A549 (cell line): ENCODE data around the gene TAS2R39. TPM values are rescaled to one million over a fixed set of nuclear protein-coding genes. Genes with fewer than 3 reads are reported as not detected.

Experiments used
- ATAC-seq, 2 experiments: fragments of 200-7000 bp in 1 of 2; fragments of >200 bp in 1 of 2; cut with Nextera tagmentation in 1 of 2; cut with Tn5 transposase in 1 of 2; 3 replicates each; pipeline versions ENCODE4 v1.8.0 to v1.9.1; 2018 to 2020; ENCODE audit warnings: mild to moderate bottlenecking in 1 of 2, moderate library complexity in 1 of 2
- CTCF ChIA-PET: fragments of 300-600 bp; sonication (Branson Sonifier 250); formaldehyde crosslinking; extraction: SDS; loops from one replicate; lab custom pipeline; 2021; ENCODE audit warnings: antibody characterized with exemption, inconsistent platforms; lab: Yijun Ruan, JAX
- POLR2A ChIA-PET: fragments of 350-600 bp; formaldehyde crosslinking; extraction: SDS; loops from one replicate; lab custom pipeline; 2021; ENCODE audit warnings: antibody characterized with exemption, inconsistent platforms; lab: Yijun Ruan, JAX
- DNase-seq, 2 experiments: peaks; one replicate each; pipeline versions ENCODE4 v3.0.0 to v3.0.0-alpha.2; 2011 to 2016; ENCODE audit warnings: low read depth in 1 of 2, low spot score in 1 of 2
- FAIRE-seq: peaks from 2 replicates; lab custom pipeline; 2011; peaks lifted over from hg19 to GRCh38; lab: Jason Lieb, UNC
- H3K27ac ChIP-seq, 2 experiments: fragments of >200 bp; sonication (Bioruptor Twin); formaldehyde crosslinking; 3 replicates each; pipeline ENCODE4 v1.5.1; 2016 to 2017
- H3K4me1 ChIP-seq: fragments of >200 bp; sonication (Bioruptor Twin); formaldehyde crosslinking; 3 replicates; pipeline ENCODE4 v1.6.1; 2016
- H3K4me2 ChIP-seq: fragments of >200 bp; sonication (Bioruptor Twin); formaldehyde crosslinking; 3 replicates; pipeline ENCODE4 v1.6.1; 2016
- H3K4me3 ChIP-seq: fragments of >200 bp; sonication (Bioruptor Twin); formaldehyde crosslinking; 3 replicates; pipeline ENCODE4 v1.5.1; 2016
- H3K9me3 ChIP-seq: fragments of >200 bp; sonication (Bioruptor Twin); formaldehyde crosslinking; 3 replicates; pipeline ENCODE4 v1.6.1; 2016
- BCL3 ChIP-seq: fragments of >200 bp; sonication (Bioruptor Twin); formaldehyde crosslinking; IDR thresholded peaks from 3 replicates; pipeline ENCODE4 v1.6.1; 2016
- CBX8 ChIP-seq: fragments of 200-600 bp; sonication (generic); IDR thresholded peaks from 2 replicates; pipeline ENCODE4 v1.6.1; 2016
- EHF ChIP-seq: fragments of 250-450 bp; sonication (Bioruptor Pico); IDR thresholded peaks from 2 replicates; pipeline ENCODE4 v1.5.0; 2020; ENCODE audit warnings: mild to moderate bottlenecking
- ELK1 ChIP-seq: fragments of 150-350 bp; IDR thresholded peaks from 2 replicates; pipeline ENCODE4 v1.6.1; 2014; ENCODE audit warnings: low read depth, mild to moderate bottlenecking, low read length
- ESRRA ChIP-seq: fragments of 150-350 bp; IDR thresholded peaks from 2 replicates; pipeline ENCODE4 v1.6.1; 2014; ENCODE audit warnings: mild to moderate bottlenecking, low read length, borderline replicate concordance
- FOSB ChIP-seq: fragments of 250-450 bp; sonication (Bioruptor Pico); IDR thresholded peaks from 2 replicates; pipeline ENCODE4 v1.5.0; 2020; ENCODE audit warnings: mild to moderate bottlenecking, moderate library complexity
- GATA3 ChIP-seq: IDR thresholded peaks from 2 replicates; pipeline ENCODE4 v1.6.1; 2012; ENCODE audit warnings: borderline replicate concordance
- HDAC2 ChIP-seq: fragments of 200-600 bp; sonication (generic); IDR thresholded peaks from 2 replicates; pipeline ENCODE4 v1.6.1; 2016
- HES2 ChIP-seq: fragments of >200 bp; sonication (Bioruptor Twin); formaldehyde crosslinking; IDR thresholded peaks from 2 replicates; pipeline ENCODE4 v1.6.1; 2016
- KDM5A ChIP-seq: fragments of 200-600 bp; sonication (generic); IDR thresholded peaks from 2 replicates; pipeline ENCODE4 v1.6.1; 2016; ENCODE audit warnings: antibody characterized with exemption, mild to moderate bottlenecking
- NR3C1 ChIP-seq: fragments of >200 bp; sonication (Bioruptor Twin); formaldehyde crosslinking; IDR thresholded peaks from 3 replicates; pipeline ENCODE4 v1.6.1; 2017
- POLR2A ChIP-seq: IDR thresholded peaks from 2 replicates; pipeline ENCODE4 v1.6.1; 2012; ENCODE audit warnings: mild to moderate bottlenecking, low read length
- RAD21 ChIP-seq, 2 experiments: fragments of >200 bp in 1 of 2; sonication (Bioruptor Twin) in 1 of 2; formaldehyde crosslinking in 1 of 2; IDR thresholded peaks in 1 of 2; conservative IDR thresholded peaks in 1 of 2; 2 replicates in 1 of 2; 3 replicates in 1 of 2; pipeline ENCODE4 v1.6.1; 2012 to 2018; ENCODE audit warnings: inconsistent platforms in 1 of 2
- RARB ChIP-seq: fragments of 250-450 bp; sonication (Bioruptor Pico); IDR thresholded peaks from 2 replicates; pipeline ENCODE4 v1.8.0; 2021; ENCODE audit warnings: mild to moderate bottlenecking, moderate library complexity
- RCOR1 ChIP-seq: fragments of 150-350 bp; IDR thresholded peaks from 2 replicates; pipeline ENCODE4 v1.6.1; 2014; ENCODE audit warnings: antibody characterized with exemption, low read length, low read depth
- RFX5 ChIP-seq: fragments of 450-650 bp; IDR thresholded peaks from 2 replicates; pipeline ENCODE4 v1.7.1; 2014; ENCODE audit warnings: antibody characterized with exemption, mild to moderate bottlenecking, moderate library complexity
- SREBF2 ChIP-seq: fragments of 450-650 bp; IDR thresholded peaks from 2 replicates; pipeline ENCODE4 v1.6.1; 2014; ENCODE audit warnings: mild to moderate bottlenecking, moderate library complexity
- ZFP36 ChIP-seq: fragments of 450-650 bp; IDR thresholded peaks from 2 replicates; pipeline ENCODE4 v1.6.1; 2014; ENCODE audit warnings: borderline replicate concordance; ENCODE audit not compliant: partially characterized antibody
- ZNF302 ChIP-seq: fragments of 250-450 bp; sonication (Bioruptor Pico); IDR thresholded peaks from 2 replicates; pipeline ENCODE4 v1.9.0; 2021; ENCODE audit warnings: inconsistent platforms, mild to moderate bottlenecking, moderate library complexity
- WGBS: methylation state at CpG from one replicate; pipeline ENCODE4 v1.1.6; 2017; ENCODE audit errors: missing lambda C conversion rate; 5-methylcytosine and 5-hydroxymethylcytosine counted together
- polyA minus RNA-seq: library from RNA; depleted of rRNA, polyadenylated mRNA; stranded (reverse); fragments of >200 nt; gene quantifications from 2 replicates; pipeline ENCODE4 v1.2.3, GENCODE V29; 2011; rRNA and poly(A)+ RNA removed
- polyA plus RNA-seq, 4 experiments: library from polyadenylated mRNA; depleted of rRNA in 3 of 4; stranded (reverse); fragments of >200 nt; fragmentation: RNase III in 1 of 4; extraction: RNeasy Plus Mini Kit Qiagen cat#74134 plus additional on column Dnase treatment in 1 of 4; gene quantifications; 2 replicates in 3 of 4; 3 replicates in 1 of 4; pipeline ENCODE4 v1.2.3, GENCODE V29; 2011 to 2017
- TF ChIP-seq, protein P1 (sequence below): fragments of 200-600 bp; sonication (generic); IDR thresholded peaks from 2 replicates; pipeline ENCODE4 v1.6.1; 2016; ENCODE audit warnings: antibody characterized with exemption, mild to moderate bottlenecking, moderate library complexity
- TF ChIP-seq, protein P2 (sequence below): fragments of 250-450 bp; sonication (Bioruptor Pico); IDR thresholded peaks from 2 replicates; pipeline ENCODE4 v1.5.0; 2020; ENCODE audit warnings: low read depth, mild to moderate bottlenecking, moderate library complexity

TAS2R39 gene
- polyA plus RNA-seq (2011; rRNA removed) (not detected in 2 replicates), polyA plus RNA-seq (2017; fragmentation: RNase III; extraction: RNeasy Plus Mini Kit Qiagen cat#74134 plus additional on column Dnase treatment) (not detected in 3 replicates), polyA minus RNA-seq (not detected in 2 replicates)
- not detected in 2 replicates for polyA plus RNA-seq (2012; cell fraction: cytosol; rRNA removed)
- polyA plus RNA-seq (2012; cell fraction: nucleus; rRNA removed), result not detected in 2 replicates

GRCh38 chr7:143183024-143183423 lies at the start of gene TAS2R39:
TSS of gene TAS2R39 (plus strand) at chr7:143183419. CDS start at chr7:143183419, 0 bp downstream.
- Histone ChIP-seq H3K27ac (no peak within 1 kb of the TSS), H3K4me3 (no peak within 1 kb of the TSS), H3K4me1 (no peaks in the 10 kb centered on the region), H3K4me2 (no peak within 1 kb of the TSS), H3K9me3 (peaks cover under 1% of the 10 kb centered on the region; the same call in 2 of the 3 replicates)
- no peak for ATAC-seq
- no peak for TF ChIP-seq HDAC2
- TF ChIP-seq RCOR1, result no peak
- TF ChIP-seq, protein P1, sequence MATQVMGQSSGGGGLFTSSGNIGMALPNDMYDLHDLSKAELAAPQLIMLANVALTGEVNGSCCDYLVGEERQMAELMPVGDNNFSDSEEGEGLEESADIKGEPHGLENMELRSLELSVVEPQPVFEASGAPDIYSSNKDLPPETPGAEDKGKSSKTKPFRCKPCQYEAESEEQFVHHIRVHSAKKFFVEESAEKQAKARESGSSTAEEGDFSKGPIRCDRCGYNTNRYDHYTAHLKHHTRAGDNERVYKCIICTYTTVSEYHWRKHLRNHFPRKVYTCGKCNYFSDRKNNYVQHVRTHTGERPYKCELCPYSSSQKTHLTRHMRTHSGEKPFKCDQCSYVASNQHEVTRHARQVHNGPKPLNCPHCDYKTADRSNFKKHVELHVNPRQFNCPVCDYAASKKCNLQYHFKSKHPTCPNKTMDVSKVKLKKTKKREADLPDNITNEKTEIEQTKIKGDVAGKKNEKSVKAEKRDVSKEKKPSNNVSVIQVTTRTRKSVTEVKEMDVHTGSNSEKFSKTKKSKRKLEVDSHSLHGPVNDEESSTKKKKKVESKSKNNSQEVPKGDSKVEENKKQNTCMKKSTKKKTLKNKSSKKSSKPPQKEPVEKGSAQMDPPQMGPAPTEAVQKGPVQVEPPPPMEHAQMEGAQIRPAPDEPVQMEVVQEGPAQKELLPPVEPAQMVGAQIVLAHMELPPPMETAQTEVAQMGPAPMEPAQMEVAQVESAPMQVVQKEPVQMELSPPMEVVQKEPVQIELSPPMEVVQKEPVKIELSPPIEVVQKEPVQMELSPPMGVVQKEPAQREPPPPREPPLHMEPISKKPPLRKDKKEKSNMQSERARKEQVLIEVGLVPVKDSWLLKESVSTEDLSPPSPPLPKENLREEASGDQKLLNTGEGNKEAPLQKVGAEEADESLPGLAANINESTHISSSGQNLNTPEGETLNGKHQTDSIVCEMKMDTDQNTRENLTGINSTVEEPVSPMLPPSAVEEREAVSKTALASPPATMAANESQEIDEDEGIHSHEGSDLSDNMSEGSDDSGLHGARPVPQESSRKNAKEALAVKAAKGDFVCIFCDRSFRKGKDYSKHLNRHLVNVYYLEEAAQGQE, result no peak
- TF ChIP-seq NR3C1, result no peak
- TF ChIP-seq ZNF302 (CRISPR knock-in tag), result no peak
- no peak for TF ChIP-seq ELK1
- no peak for TF ChIP-seq RFX5
- no peak for TF ChIP-seq FOSB (CRISPR knock-in tag)
- no peak for TF ChIP-seq CBX8
- TF ChIP-seq RARB (CRISPR knock-in tag), result no peak
- ChIA-PET CTCF (no interaction called here), POLR2A (no interaction called here)
- WGBS, result 22% methylated on average over 3 of the region's 3 CpGs
- DNase-seq, result no peak
- no peak for FAIRE-seq

DNA sequence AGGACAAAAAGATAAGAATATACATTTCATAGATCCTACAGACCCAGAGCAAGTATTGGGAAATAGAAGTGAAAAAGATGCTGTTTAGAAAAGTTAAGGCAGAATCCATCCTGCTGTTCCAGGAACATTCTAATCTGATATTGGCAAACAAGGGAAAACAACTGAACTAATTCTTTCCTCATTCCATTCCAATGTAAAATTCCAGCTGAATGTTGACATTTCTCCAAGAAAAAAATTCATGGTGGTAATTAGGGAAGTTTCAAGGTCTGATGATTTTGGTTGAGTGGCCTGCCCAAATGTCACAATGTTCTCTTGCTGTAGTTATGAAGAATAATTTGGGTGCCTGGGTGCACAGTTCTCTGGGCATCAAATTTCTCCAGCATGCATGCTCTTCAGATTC lies 36.1 kb upstream of the TAS2R39 start:
- DNase-seq (no peak), FAIRE-seq (no peak), ATAC-seq (no peak)
- no peaks in the 10 kb centered on the region for H3K4me1 ChIP-seq
- no peak overlapping the region for H3K4me2 ChIP-seq
- CTCF ChIA-PET, result no interaction called here
- TF ChIP-seq POLR2A (no peak), BCL3 (no peak), ZFP36 (no peak), KDM5A (no peak), SREBF2 (no peak), EHF (CRISPR knock-in tag) (no peak), ESRRA (no peak), GATA3 (no peak), HES2 (no peak), RAD21 (conservative IDR thresholded peaks at IDR 0.05 in 1 of 2, IDR thresholded peaks at IDR 0.05 in 1 of 2) (no peak)
- TF ChIP-seq, protein P2, sequence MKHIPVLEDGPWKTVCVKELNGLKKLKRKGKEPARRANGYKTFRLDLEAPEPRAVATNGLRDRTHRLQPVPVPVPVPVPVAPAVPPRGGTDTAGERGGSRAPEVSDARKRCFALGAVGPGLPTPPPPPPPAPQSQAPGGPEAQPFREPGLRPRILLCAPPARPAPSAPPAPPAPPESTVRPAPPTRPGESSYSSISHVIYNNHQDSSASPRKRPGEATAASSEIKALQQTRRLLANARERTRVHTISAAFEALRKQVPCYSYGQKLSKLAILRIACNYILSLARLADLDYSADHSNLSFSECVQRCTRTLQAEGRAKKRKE (CRISPR knock-in tag), result no peak
- H3K27ac ChIP-seq, result no peak overlapping the region
- no peak overlapping the region for H3K4me3 ChIP-seq
- H3K9me3 ChIP-seq, result no peaks in the 10 kb centered on the region
- POLR2A ChIA-PET, result no interaction called here
